ENCODE data around the gene GPR153.

DNA sequence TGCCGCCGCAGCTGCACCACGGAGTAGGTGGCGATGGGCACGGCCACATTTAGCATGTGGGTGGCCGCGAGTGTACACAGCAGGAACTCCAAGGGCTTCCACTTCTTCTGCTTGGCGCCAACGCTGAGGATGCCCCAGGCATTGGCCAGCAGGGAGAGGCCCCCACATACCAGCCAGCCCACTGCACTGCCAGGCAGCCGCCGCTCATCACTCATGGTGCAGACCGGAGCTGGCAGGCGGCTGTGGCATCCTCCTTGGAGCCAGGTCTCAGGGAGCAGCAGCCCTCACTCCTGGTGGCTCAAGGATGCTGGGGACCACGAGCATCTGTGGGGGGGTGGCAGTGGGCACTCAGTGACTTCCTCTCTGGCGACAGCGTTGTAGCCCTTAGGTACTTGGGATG, 6.2 kb downstream of the GPR153 start:
- TF ChIP-seq, protein P1, sequence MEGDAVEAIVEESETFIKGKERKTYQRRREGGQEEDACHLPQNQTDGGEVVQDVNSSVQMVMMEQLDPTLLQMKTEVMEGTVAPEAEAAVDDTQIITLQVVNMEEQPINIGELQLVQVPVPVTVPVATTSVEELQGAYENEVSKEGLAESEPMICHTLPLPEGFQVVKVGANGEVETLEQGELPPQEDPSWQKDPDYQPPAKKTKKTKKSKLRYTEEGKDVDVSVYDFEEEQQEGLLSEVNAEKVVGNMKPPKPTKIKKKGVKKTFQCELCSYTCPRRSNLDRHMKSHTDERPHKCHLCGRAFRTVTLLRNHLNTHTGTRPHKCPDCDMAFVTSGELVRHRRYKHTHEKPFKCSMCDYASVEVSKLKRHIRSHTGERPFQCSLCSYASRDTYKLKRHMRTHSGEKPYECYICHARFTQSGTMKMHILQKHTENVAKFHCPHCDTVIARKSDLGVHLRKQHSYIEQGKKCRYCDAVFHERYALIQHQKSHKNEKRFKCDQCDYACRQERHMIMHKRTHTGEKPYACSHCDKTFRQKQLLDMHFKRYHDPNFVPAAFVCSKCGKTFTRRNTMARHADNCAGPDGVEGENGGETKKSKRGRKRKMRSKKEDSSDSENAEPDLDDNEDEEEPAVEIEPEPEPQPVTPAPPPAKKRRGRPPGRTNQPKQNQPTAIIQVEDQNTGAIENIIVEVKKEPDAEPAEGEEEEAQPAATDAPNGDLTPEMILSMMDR (conservative IDR thresholded peaks at IDR 0.05 in 1 of 2, IDR thresholded peaks at IDR 0.05 in 1 of 2; ENCODE audit: low read depth in 1 of 2, low read length in 2 of 2): no peak
- no peak for TF ChIP-seq EZH2 (IDR thresholded peaks at IDR 0.05; ENCODE audit: low read length, missing control alignments)
